GM10847 (cell line): ENCODE data around the gene KCNQ1.

Source experiments
- POLR2A ChIP-seq: IDR thresholded peaks from 2 replicates; pipeline ENCODE4 v1.6.1; 2011; ENCODE audit not compliant: insufficient read length; ENCODE audit errors: extremely low read depth

Gene KCNQ1

DNA sequence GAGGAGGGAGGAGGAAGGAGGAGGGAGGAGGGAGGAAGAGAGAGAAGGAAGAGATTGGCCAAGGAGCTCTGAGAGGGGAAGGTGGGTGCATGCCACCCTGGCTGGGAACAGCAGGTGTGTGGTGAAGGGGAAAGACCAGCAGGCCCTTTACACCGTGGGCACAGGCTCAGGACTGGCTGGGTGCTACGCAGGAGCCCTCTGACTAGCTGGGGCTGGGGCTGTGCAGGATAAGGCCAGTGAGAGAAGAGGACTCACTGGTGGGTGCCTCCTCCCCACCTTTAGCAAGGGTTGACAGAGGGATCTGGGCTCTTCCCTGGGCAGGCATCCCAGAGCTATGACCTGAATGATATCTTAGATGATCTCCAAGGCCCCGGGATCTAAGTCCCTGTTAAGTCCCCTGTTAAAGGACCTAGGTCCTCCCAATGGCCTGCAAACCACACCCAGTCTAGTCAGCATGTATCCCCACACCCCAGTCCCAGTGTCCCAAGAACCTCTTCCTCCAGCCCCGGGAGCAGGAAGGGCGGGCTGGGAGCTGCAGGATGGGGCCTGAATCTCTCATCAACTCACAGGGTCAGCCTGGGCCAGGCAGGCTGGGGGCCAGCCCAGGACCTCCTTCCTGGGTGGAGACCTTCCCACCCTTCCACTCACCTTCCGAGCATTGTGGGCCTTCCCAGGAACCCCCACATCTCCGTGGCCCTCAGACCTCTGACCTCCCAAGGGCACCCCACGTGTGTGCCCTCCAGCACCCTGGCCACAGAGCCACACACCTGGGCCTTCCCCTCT is 385.4 kb downstream of the KCNQ1 start:
- no peak for TF ChIP-seq POLR2A

- TF ChIP-seq POLR2A, result no peak
Observed at GRCh38 chr11:2830886-2831285, 386.1 kb downstream of the KCNQ1 start.

GRCh38 chr11:2831781-2832532 is 387.1 kb downstream of the KCNQ1 start:
- TF ChIP-seq POLR2A, result no peak

- TF ChIP-seq POLR2A, result no peak
Observed at GRCh38 chr11:2832533-2833020, 387.8 kb downstream of the KCNQ1 start.

- TF ChIP-seq POLR2A, result no peak
Observed at GRCh38 chr11:2833051-2833715, 388.4 kb downstream of the KCNQ1 start.

DNA sequence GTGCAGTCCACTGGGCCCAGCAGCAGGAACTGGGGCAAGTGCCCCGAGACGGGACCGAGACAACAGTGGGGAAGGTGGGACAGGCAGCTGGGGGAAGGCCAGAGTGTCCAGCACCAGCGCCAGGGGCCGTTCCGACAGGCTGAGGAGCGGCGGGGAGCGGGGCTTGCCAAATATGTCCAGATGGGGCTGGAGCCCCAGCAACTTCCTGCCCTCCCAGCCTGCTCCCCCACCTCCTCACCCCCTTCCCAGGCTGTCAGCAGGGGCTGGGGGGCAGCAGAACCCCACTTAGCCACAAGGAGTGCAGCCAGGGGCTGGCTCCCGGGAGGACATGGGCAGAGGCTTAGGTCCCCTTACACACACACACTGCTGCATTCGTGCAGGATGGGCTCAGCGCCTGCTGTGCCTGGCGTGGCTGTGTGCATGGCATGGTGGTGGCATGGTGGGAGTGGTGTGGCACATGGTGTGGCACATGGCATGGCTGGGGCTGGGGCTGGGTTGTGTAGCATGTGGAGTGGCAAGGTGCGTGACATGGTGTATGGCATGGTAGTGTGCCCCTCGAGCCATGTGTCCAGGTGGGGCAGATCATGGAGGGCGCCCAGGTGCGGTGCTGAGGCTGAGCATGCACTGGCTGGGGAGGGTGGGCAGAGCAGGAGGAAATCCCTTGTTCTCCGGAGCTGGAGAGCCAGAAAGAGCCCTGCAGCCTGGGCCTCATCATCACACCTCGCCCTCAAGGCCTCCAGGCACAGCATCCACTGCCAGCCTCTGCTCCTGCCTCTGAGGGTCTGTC is 389.1 kb downstream of the KCNQ1 start:
- TF ChIP-seq POLR2A, result no peak

DNA sequence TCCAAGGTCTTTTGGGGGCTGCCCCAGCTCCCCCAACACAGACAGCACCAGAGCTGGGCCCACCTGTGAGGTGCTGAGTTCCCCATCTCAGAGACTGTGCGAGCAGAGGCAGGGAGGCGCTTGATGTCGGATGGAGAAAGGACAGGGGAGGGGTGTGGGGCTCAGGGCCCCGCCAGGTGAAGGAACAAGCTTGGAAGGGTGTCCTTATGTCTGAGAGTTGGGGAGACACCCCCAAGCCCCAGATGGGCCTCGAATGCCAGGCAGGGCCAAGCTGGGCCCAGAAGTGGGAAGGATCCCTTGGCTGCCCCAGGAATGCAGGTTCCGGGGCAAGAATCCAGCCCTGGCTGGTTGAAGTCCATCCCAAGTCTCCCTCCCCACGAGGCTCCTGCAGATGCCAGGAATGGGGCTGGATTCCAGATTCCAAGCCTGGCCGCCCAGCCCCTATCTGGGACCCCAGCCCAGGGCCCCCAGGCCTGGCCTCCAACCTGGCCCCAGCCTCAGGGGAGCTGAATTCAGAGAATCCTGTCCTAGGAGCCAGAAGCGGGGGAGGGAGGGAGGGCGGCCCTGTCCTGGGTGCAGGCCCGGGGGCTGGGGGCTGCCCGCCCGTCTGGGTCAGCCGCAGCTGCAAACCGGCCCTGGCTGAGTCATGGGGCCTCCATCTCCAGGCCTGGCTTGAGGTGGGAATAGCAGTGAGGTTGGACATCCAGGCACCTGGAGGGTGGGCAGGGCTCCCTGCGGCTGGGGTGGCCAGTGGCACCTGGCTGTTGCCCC is 389.9 kb downstream of the KCNQ1 start:
- no peak for TF ChIP-seq POLR2A

- no peak for TF ChIP-seq POLR2A
Observed at GRCh38 chr11:2835296-2835695, 390.5 kb downstream of the KCNQ1 start.

GRCh38 chr11:2835751-2836150 is 390.9 kb downstream of the KCNQ1 start:
- no peak for TF ChIP-seq POLR2A

DNA sequence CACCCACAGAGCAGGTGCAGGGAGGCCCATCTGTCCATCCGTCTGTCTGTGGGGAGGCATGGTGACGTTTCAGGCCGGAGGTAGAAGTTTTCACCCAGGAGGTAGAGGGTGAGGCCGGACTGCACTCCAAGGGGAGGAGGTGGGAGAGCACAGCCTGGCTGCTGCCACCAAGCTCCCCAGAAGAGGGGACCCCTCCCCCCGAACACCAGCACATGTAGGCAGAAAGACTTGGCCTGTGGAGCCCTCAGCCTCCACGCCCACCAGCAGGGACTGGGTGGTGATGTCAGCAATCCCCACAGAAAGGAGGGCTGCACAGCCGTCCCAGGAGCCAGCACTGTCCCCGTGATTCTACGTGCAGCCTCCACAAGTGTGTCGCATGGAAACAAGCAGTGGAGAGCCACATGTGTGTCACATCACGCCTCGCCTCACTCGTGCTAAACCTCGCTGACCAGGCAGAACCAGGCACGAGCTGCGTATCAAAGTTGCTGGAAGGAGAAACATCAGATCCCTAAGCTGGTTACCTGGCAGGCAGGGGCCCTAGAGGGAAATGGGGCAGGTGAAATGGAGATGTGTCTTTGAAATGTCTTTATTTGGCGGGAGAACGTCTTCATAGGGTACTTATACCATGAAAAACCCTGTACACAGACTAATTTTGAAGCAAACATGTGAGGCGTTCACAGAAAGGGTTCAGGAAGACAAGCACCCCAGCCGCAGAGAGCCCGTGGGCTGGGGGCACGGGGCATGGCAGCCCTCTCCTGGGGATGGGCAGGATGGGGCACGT is 391.7 kb downstream of the KCNQ1 start:
- TF ChIP-seq POLR2A, result no peak

- no peak for TF ChIP-seq POLR2A
Observed at GRCh38 chr11:2837096-2837601, 392.3 kb downstream of the KCNQ1 start.

GRCh38 chr11:2837651-2838050 is 392.8 kb downstream of the KCNQ1 start:
- TF ChIP-seq POLR2A, result no peak

GRCh38 chr11:2838091-2838490 is 393.3 kb downstream of the KCNQ1 start:
- TF ChIP-seq POLR2A, result no peak
